HG03103 (cell line): ENCODE results near the gene DPH1.
"Not testable (repeated sequence)": the region's sequence is repeated elsewhere in the genome, so short reads cannot be mapped to it uniquely, and the experiment has no call there.

ENCODE experiments used
- ATAC-seq: cut with Tn5 transposase; IDR thresholded peaks from one replicate; pipeline ENCODE4 v1.9.1; 2021; ENCODE audit warnings: low read depth; ENCODE audit not compliant: unreplicated experiment

DPH1 gene

GRCh38 chr17:2004435-2004952 lies 25.5 kb upstream of the DPH1 start:
- no peak for ATAC-seq

- no peak for ATAC-seq
Observed at GRCh38 chr17:2008332-2009126, 21.4 kb upstream of the DPH1 start.

- ATAC-seq = no peak
Observed at GRCh38 chr17:2009737-2010136, 20.2 kb upstream of the DPH1 start.

- ATAC-seq = no peak
Observed at GRCh38 chr17:2011411-2012371, 18.3 kb upstream of the DPH1 start.

- no peak for ATAC-seq
Observed at GRCh38 chr17:2012499-2012898, 17.5 kb upstream of the DPH1 start.

GRCh38 chr17:2013220-2013993 lies 16.5 kb upstream of the DPH1 start:
- not testable (repeated sequence) for ATAC-seq

GRCh38 chr17:2013994-2014317 lies 16.0 kb upstream of the DPH1 start:
- no peak for ATAC-seq

- no peak for ATAC-seq
Observed at GRCh38 chr17:2015314-2015713, 14.6 kb upstream of the DPH1 start.

GRCh38 chr17:2016494-2016893 lies 13.5 kb upstream of the DPH1 start:
- no peak for ATAC-seq

- no peak for ATAC-seq
Observed at GRCh38 chr17:2017274-2017941, 12.5 kb upstream of the DPH1 start.

GRCh38 chr17:2018716-2019510 lies 11.0 kb upstream of the DPH1 start:
- ATAC-seq = no peak

GRCh38 chr17:2019723-2020122 lies 10.2 kb upstream of the DPH1 start:
- ATAC-seq = no peak

- ATAC-seq = no peak
Observed at GRCh38 chr17:2020721-2021120, 9.2 kb upstream of the DPH1 start.

GRCh38 chr17:2022647-2023240 lies 7.2 kb upstream of the DPH1 start:
- no peak for ATAC-seq

GRCh38 chr17:2023256-2023655 lies 6.7 kb upstream of the DPH1 start:
- ATAC-seq = no peak

- no peak for ATAC-seq
Observed at GRCh38 chr17:2023692-2024571, 6.0 kb upstream of the DPH1 start.

- ATAC-seq = no peak
Observed at GRCh38 chr17:2024572-2025219, 5.3 kb upstream of the DPH1 start.

GRCh38 chr17:2025220-2025621 lies 4.7 kb upstream of the DPH1 start, which contains the start of gene RTN4RL1:
TSS of gene RTN4RL1 (minus strand) at chr17:2025334. CDS start at chr17:2024865, 469 bp downstream.
- no peak for ATAC-seq
